Small intestine (tissue), 7 donors: Measurements from ENCODE around the gene MAP4K3. TPM values are rescaled to one million over a fixed set of nuclear protein-coding genes. Genes with fewer than 3 reads are reported as not detected.
A peak's percentile ranks its signal among the peaks of the same experiment; 100 is the strongest.
"Not testable (repeated sequence)": the region's sequence is repeated elsewhere in the genome, so short reads cannot be mapped to it uniquely, and the experiment has no call there.

ENCODE experiments used
- DNase-seq, 2 donors: peaks; one replicate each; pipeline versions ENCODE4 v3.0.0 to v3.0.0-alpha.2; 2013
- FAIRE-seq: peaks from 2 replicates; lab custom pipeline; 2012; peaks lifted over from hg19 to GRCh38; lab: Jason Lieb, UNC
- H3K27ac ChIP-seq, 3 donors: one replicate each; pipeline ENCODE4 v1.5.1; 2013; ENCODE audit warnings: low read length in 2 of 3, mild to moderate bottlenecking in 2 of 3, control low read depth in 1 of 3, inconsistent platforms in 1 of 3, low read depth in 1 of 3, moderate library complexity in 1 of 3
- H3K27me3 ChIP-seq, 3 donors: one replicate each; pipeline ENCODE4 v1.6.1; 2013; ENCODE audit warnings: low read length in 3 of 3, inconsistent platforms in 1 of 3; ENCODE audit not compliant: control insufficient read depth in 3 of 3, insufficient read depth in 3 of 3
- H3K36me3 ChIP-seq, 3 donors: one replicate each; pipeline ENCODE4 v1.6.1; 2013; ENCODE audit warnings: low read length in 3 of 3, inconsistent platforms in 1 of 3, low read depth in 1 of 3, mild to moderate bottlenecking in 1 of 3, moderate library complexity in 1 of 3; ENCODE audit not compliant: control insufficient read depth in 3 of 3, insufficient read depth in 2 of 3
- H3K4me1 ChIP-seq, 3 donors: one replicate each; pipeline ENCODE4 v1.6.1; 2013; ENCODE audit warnings: low read length in 2 of 3, inconsistent platforms in 1 of 3, low read depth in 1 of 3, mild to moderate bottlenecking in 1 of 3, moderate library complexity in 1 of 3; ENCODE audit not compliant: control insufficient read depth in 3 of 3, insufficient read depth in 2 of 3
- H3K4me3 ChIP-seq, 3 donors: one replicate each; pipeline ENCODE4 v1.5.1; 2013; ENCODE audit warnings: low read length in 3 of 3, control low read depth in 1 of 3, inconsistent platforms in 1 of 3, low read depth in 1 of 3, mild to moderate bottlenecking in 1 of 3, moderate library complexity in 1 of 3
- H3K9me3 ChIP-seq, 2 donors: one replicate each; pipeline ENCODE4 v1.6.1; 2013; ENCODE audit warnings: low read depth in 1 of 2, low read length in 1 of 2; ENCODE audit not compliant: control insufficient read depth in 2 of 2, insufficient read depth in 1 of 2
- WGBS, 3 donors: extraction: QIAGEN DNeasy Blood & Tissue Kit; methylation state at CpG; one replicate each; pipeline ENCODE4 v1.1.7; 2013; 5-methylcytosine and 5-hydroxymethylcytosine counted together
- polyA plus RNA-seq, 4 donors: library from polyadenylated mRNA; stranded (reverse) in 3 of 4; unstranded in 1 of 4; fragments of 200-250 nt in 3 of 4; fragments of 120-200 nt in 1 of 4; gene quantifications; one replicate each; pipeline versions ENCODE4 v1.2.1 to v1.2.3, GENCODE V29; 2013
- donor health status: healthy with polysubstance abuse.
- donor health status: control.
- donor health status: control.
- donor health status: Bipolar disorder and iron deficiency.
- donor health status: healthy.

Gene MAP4K3
- polyA plus RNA-seq, 4 donors = 9.5 to 29.9 (median 13.9) TPM

GRCh38 chr2:39394516-39394961 lies 42.5 kb downstream of the MAP4K3 start:
- Histone ChIP-seq H3K36me3 (no peaks in the 10 kb centered on the region), H3K4me1 (peaks cover 0 to 2% (median 0%) of the 10 kb centered on the region in 3 donors), H3K27ac (no peak overlapping the region), H3K27me3 (no peaks in the 10 kb centered on the region), H3K9me3 (no peaks in the 10 kb centered on the region), H3K4me3 (no peak overlapping the region)
- 72 to 77% (median 75%) methylated on average over 5 of the region's 5 CpGs for WGBS, 3 donors
- FAIRE-seq = no peak
- DNase-seq = no peak

- no peaks in the 10 kb centered on the region for H3K27me3 ChIP-seq
- no peak for FAIRE-seq
- WGBS, 3 donors = 70 to 86% (median 79%) methylated on average over 2 of the region's 2 CpGs
- H3K9me3 ChIP-seq = no peaks in the 10 kb centered on the region
- no peaks in the 10 kb centered on the region for H3K4me1 ChIP-seq
- no peak for DNase-seq
- H3K27ac ChIP-seq = no peak overlapping the region
- H3K4me3 ChIP-seq = no peak overlapping the region
- no peaks in the 10 kb centered on the region for H3K36me3 ChIP-seq
Observed at GRCh38 chr2:39392672-39393071, 44.4 kb downstream of the MAP4K3 start.

GRCh38 chr2:39390216-39390615 lies 46.9 kb downstream of the MAP4K3 start:
- H3K36me3 ChIP-seq = no peaks in the 10 kb centered on the region
- WGBS, 3 donors = 85 to 95% (median 90%) methylated on average over 4 of the region's 4 CpGs
- peaks cover 0 to 3% of the 10 kb centered on the region in 2 donors for H3K9me3 ChIP-seq
- no peak for DNase-seq
- H3K27me3 ChIP-seq = no peaks in the 10 kb centered on the region
- no peak overlapping the region for H3K4me3 ChIP-seq
- no peak overlapping the region for H3K27ac ChIP-seq
- FAIRE-seq = no peak
- no peaks in the 10 kb centered on the region for H3K4me1 ChIP-seq

GRCh38 chr2:39386064-39386463 lies 51.0 kb downstream of the MAP4K3 start:
- Histone ChIP-seq H3K36me3 (no peaks in the 10 kb centered on the region), H3K4me1 (peaks cover 0 to 3% (median 2%) of the 10 kb centered on the region in 3 donors), H3K27me3 (no peaks in the 10 kb centered on the region), H3K9me3 (peaks cover 0 to 3% of the 10 kb centered on the region in 2 donors), H3K27ac (no peak overlapping the region), H3K4me3 (no peak overlapping the region)
- DNase-seq = no peak
- no peak for FAIRE-seq

GRCh38 chr2:39385172-39385571 lies 51.9 kb downstream of the MAP4K3 start:
- WGBS, 3 donors = 94 to 98% (median 96%) methylated on average over 2 of the region's 2 CpGs
- no peak overlapping the region for H3K27ac ChIP-seq
- H3K4me3 ChIP-seq = no peak overlapping the region
- peaks cover 0 to 3% of the 10 kb centered on the region in 2 donors for H3K9me3 ChIP-seq
- FAIRE-seq = no peak
- H3K36me3 ChIP-seq = no peaks in the 10 kb centered on the region
- DNase-seq = no peak
- no peaks in the 10 kb centered on the region for H3K27me3 ChIP-seq
- peaks cover 0 to 3% (median 2%) of the 10 kb centered on the region in 3 donors for H3K4me1 ChIP-seq

- H3K4me1 ChIP-seq, H3K9me3 ChIP-seq, H3K27ac ChIP-seq, H3K36me3 ChIP-seq, FAIRE-seq, DNase-seq, H3K4me3 ChIP-seq, H3K27me3 ChIP-seq: not testable (repeated sequence)
- 95 to 97% (median 96%) methylated on average over 9 to 11 of the region's 11 CpGs for WGBS, 3 donors
Observed at GRCh38 chr2:39384071-39384470, 53.0 kb downstream of the MAP4K3 start.

GRCh38 chr2:39383146-39383545 lies 53.9 kb downstream of the MAP4K3 start:
- Histone ChIP-seq H3K4me3 (no peak overlapping the region), H3K27me3 (no peaks in the 10 kb centered on the region), H3K27ac (no peak overlapping the region), H3K9me3 (peaks cover 0 to 3% of the 10 kb centered on the region in 2 donors), H3K36me3 (no peaks in the 10 kb centered on the region), H3K4me1 (peaks cover 0 to 3% (median 2%) of the 10 kb centered on the region in 3 donors)
- DNase-seq (no peak), FAIRE-seq (no peak)
- WGBS, 3 donors = 90 to 95% (median 92%) methylated on average over 6 of the region's 6 CpGs

- Histone ChIP-seq H3K36me3 (no peaks in the 10 kb centered on the region), H3K27ac (peak overlapping the region in 1 of 3 donors; percentile 41), H3K27me3 (no peaks in the 10 kb centered on the region), H3K4me1 (peaks cover 0 to 5% (median 2%) of the 10 kb centered on the region in 3 donors), H3K4me3 (no peak overlapping the region), H3K9me3 (peaks cover 0 to 3% of the 10 kb centered on the region in 2 donors)
- DNase-seq = peak; percentile 23 to 57
- WGBS, 3 donors = 58 to 66% (median 65%) methylated on average over 5 of the region's 5 CpGs
- FAIRE-seq = no peak
Observed at GRCh38 chr2:39381653-39382052, 55.4 kb downstream of the MAP4K3 start.

- FAIRE-seq (no peak), DNase-seq (no peak)
- H3K4me1 ChIP-seq = peaks cover 0 to 5% (median 2%) of the 10 kb centered on the region in 3 donors
- 64 to 77% (median 73%) methylated on average over 2 of the region's 2 CpGs for WGBS, 3 donors
- H3K4me3 ChIP-seq = no peak overlapping the region
- H3K9me3 ChIP-seq = no peaks in the 10 kb centered on the region
- H3K36me3 ChIP-seq = no peaks in the 10 kb centered on the region
- no peak overlapping the region for H3K27ac ChIP-seq
- no peaks in the 10 kb centered on the region for H3K27me3 ChIP-seq
Observed at GRCh38 chr2:39380525-39381150, 56.4 kb downstream of the MAP4K3 start.
